LNCAP (cell line): Measurements from ENCODE around the gene FMN2.

ENCODE experiments used
- CTCF ChIP-seq: fragments of 450-650 bp; IDR thresholded peaks from 2 replicates; pipeline ENCODE4 v1.5.1; 2017; ENCODE audit warnings: mild to moderate bottlenecking

The FMN2 gene

GRCh38 chr1:240351690-240352089 lies 260.0 kb downstream of the FMN2 start:
- TF ChIP-seq CTCF, result no peak

- TF ChIP-seq CTCF, result no peak
Observed at GRCh38 chr1:240352769-240353168, 261.1 kb downstream of the FMN2 start.

- no peak for TF ChIP-seq CTCF
Observed at GRCh38 chr1:240356568-240356967, 264.9 kb downstream of the FMN2 start.

- TF ChIP-seq CTCF, result no peak
Observed at GRCh38 chr1:240362046-240362445, 270.4 kb downstream of the FMN2 start.

- TF ChIP-seq CTCF, result no peak
Observed at GRCh38 chr1:240362826-240363225, 271.1 kb downstream of the FMN2 start.

- no peak for TF ChIP-seq CTCF
Observed at GRCh38 chr1:240363315-240363714, 271.6 kb downstream of the FMN2 start.

GRCh38 chr1:240363914-240364313 lies 272.2 kb downstream of the FMN2 start:
- no peak for TF ChIP-seq CTCF

GRCh38 chr1:240366636-240367035 lies 275.0 kb downstream of the FMN2 start:
- no peak for TF ChIP-seq CTCF
